GM12891 (cell line): ENCODE data around the gene GRIK2.

Source experiments
- PAX5 ChIP-seq: IDR thresholded peaks from 2 replicates; pipeline ENCODE4 v1.6.1; 2011; ENCODE audit warnings: low read length, moderate library complexity, mild to moderate bottlenecking; ENCODE audit not compliant: insufficient read depth, severe bottlenecking
- POLR2A ChIP-seq: IDR thresholded peaks from 2 replicates; pipeline ENCODE4 v1.6.1; 2011; ENCODE audit warnings: low read depth, low read length, control low read depth
- POLR2AphosphoS5 ChIP-seq: IDR thresholded peaks from 2 replicates; pipeline ENCODE4 v1.6.1; 2011; ENCODE audit warnings: low read depth, low read length, control low read depth
- POU2F2 ChIP-seq: IDR thresholded peaks from 2 replicates; pipeline ENCODE4 v1.6.1; 2011; ENCODE audit warnings: low read depth, mild to moderate bottlenecking, control low read depth, low read length, moderate library complexity
- SPI1 ChIP-seq: IDR thresholded peaks from 2 replicates; pipeline ENCODE4 v1.6.1; 2011; ENCODE audit warnings: low read depth, low read length, control low read depth
- TAF1 ChIP-seq: IDR thresholded peaks from 2 replicates; pipeline ENCODE4 v1.6.1; 2011; ENCODE audit warnings: low read depth, low read length, control low read depth

DNA sequence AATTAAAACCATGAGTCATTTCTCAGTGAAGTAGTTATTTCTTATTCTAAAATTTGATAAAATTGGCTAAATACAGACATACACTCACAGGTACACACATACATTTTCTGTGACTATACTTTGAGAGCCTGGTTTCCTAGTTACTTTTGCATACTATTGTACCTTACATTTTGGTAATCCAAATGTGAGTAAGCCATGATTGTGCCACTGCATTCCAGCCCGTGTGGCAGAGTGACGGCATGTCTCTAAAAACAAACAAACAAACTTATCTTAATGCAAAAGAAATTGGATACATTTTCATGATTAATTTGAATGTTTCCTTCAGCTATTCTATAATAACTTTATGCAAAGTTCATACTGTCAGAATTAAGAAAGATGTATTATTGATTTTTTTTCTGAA lies 628.8 kb downstream of the GRIK2 start:
- no peak for TF ChIP-seq POLR2AphosphoS5
- no peak for TF ChIP-seq POLR2A
- no peak for TF ChIP-seq SPI1
- TF ChIP-seq TAF1 = no peak
- no peak for TF ChIP-seq PAX5
- no peak for TF ChIP-seq POU2F2
